NCI-H1105 (cell line): ENCODE measurements around the gene L3MBTL1.
A peak's percentile ranks its signal among the peaks of the same experiment; 100 is the strongest.

Experiments used
- DNase-seq: peaks from one replicate; lab custom pipeline; 2025; lab: John Stamatoyannopoulos, UW

Gene L3MBTL1

GRCh38 chr20:43590036-43590391, 82.5 kb downstream of the L3MBTL1 start:
- DNase-seq: peak; percentile 43

DNA sequence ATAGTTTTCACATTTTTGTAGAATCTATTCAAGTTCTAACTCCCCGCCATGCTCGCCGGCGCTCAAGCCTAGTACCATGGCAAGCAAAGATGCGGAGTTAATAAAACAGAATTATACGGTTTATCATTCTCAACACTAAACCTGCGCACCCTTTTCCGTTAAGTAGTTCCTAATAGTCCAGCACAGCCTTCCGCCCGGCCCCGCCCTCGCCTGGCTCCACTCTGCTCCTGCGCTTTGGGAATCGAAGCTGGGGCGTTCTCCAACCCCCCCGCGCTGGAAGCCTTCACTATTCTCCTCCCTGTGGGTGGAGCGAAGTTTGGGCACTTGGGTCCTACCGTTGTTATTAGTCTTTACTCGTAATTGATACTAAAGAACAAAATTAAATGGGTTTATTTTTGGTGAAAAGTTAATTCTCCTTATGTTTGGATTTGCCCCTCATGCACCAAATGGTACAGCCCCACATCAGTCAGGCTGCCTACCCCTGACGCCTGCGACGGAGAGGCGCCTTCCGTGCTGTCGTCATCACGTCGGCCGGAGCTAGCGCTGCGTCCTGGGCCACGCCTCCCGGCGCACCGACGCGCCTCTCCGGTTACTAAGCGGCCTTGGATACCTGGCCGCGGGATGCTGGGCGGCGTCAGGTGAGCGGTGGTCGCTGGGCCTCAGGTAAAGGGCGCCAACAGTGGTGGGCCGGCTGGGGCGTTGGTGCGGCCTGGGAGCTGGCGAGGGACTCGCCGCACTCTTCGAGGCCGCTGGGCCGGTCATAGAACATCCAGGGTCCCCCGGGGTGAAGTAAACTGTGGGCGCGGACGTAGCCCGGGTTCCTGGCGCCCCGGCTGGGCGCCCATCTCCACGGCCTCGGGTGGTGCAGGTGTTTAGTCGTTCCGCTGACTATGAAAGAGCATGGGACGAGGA, 83.2 kb downstream of the L3MBTL1 start, which contains the start of gene IFT52:
IFT52 (plus strand) TSS at position 546 of the 912 bp plus-strand sequence. CDS start 3,762 bp downstream, outside the sequence.
- peak; percentile 95 for DNase-seq
